HG02870 (cell line): Measurements from ENCODE around the gene CFAP65.

ENCODE experiments used
- ATAC-seq: cut with Tn5 transposase; IDR thresholded peaks from one replicate; pipeline ENCODE4 v1.9.1; 2021; ENCODE audit warnings: mild to moderate bottlenecking, moderate library complexity; ENCODE audit not compliant: unreplicated experiment

The CFAP65 gene

DNA sequence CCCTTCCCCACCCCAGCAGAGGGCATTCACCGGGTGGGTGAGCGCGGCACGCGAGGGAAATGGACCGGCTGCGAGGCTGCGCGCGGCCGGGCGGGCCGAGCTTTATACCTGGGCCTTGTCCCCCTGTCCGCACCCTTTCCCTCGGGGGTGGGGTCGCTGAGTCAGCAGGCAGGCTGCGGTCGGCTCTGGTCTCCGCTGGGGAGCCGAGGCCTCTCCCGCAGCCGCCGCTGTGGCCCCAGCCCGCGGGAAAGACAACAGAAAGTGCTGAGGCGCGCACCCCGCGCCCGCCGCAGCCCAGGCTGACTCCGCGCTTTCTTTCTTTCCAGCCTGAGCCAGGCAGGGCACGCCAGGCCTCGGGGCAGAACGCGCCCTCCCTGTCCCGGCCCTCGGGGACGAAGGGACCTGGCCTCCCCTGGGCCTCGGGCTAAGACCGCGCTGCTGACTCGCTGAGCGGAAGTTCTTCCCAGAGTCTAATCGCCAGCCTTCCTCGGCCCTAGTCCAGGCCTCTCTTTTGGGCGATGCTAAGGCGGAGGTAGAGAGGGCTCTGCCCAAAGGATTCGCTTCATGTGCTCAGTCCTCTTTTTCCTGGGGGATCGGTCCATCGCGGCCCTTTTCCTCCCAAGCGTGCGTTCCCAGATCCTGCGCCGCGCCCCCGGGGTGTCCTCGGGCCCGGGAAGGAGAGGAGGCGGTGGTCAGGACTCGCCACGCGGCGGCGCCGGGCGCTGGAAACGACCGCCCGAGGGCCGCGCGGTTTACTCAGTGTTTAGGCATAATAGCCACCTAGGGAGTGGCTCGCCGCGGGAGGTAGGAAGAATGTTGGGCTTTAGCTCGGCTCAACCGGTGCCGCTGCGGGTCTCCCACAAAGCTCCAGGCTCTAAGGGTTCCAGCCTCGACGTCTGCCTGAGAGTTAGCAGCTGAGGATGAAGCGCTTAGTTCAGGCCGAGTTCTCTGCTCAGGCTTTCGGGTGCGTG is 47.7 kb downstream of the CFAP65 start, which contains the start of gene CRYBA2:
Gene CRYBA2 (minus strand): TSS at position 78 of the 971 bp plus-strand sequence. CDS start 246 bp downstream, outside the sequence.
- no peak for ATAC-seq

DNA sequence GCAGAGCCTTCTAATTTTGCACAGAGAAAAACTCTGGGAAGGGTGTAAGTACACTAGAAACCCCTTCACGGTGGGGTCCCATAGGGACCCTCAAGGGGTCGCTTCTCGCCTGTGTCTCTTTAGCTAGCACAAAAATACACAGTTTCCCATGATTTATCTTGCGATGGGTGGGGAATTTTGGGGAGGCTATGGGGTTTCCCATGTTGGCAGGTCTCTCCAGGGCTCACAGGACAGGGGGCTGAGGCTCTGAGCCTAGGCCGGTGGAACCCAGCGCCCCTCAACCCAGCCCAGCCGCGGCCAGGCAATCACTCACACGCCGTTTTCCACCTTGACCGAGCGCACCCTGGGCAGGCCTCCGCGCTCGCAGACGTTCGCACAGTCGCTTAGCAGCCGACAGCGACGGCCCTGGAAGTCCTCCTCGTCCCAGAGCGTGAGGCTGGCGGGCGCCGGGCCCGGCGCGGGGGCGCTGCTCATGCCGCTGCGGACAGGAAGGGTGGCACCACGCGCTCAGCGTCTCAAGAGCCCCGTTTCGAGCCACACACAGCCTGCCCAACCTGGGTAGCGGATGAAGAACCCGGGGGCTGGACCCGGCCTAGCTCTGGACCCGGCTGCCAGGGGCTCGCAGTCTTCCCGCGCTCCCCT is 48.5 kb downstream of the CFAP65 start:
- ATAC-seq = no peak

DNA sequence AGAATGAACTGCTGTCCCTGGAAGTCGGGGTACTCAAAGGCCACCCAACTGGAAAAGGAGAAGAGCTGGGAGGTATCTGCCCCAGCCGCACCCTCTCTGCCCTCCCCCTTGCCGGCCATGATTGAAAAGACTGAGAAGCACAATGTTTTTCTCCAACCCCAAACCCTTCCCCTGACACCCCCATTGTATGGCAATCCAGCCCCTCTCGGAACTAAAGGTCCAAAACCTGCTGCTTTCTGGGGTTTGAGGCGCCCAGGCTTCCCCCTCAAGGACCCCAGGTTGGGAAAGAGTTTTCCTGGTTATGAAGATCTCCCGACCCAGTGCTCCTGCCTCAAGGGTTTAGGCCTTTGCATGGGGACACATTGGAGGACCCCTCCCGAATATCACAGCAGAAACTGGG is 49.1 kb downstream of the CFAP65 start:
- no peak for ATAC-seq

DNA sequence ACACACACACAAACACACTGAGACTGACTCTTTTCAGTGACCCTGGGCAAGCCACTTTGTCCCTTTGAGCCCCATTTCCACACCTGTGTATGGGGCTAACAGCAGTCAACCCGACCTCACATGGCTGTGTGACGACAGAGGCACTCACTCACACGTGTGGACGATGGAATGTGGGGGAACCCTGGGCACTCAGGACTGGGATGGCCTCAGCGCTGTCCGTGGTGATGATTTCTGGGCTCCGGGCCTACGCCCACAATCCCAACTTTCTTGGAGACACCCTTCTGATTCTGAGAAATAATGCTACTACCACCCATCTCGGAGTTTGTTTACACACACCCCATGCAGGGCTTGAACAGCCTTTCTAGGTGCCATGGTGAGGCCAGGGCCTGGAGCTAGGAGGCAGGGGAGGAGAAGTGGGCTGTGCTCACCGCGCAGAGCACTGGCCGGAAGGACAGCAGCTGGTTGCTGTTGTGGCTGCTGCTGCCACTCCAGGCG is 49.6 kb downstream of the CFAP65 start:
- ATAC-seq = no peak

DNA sequence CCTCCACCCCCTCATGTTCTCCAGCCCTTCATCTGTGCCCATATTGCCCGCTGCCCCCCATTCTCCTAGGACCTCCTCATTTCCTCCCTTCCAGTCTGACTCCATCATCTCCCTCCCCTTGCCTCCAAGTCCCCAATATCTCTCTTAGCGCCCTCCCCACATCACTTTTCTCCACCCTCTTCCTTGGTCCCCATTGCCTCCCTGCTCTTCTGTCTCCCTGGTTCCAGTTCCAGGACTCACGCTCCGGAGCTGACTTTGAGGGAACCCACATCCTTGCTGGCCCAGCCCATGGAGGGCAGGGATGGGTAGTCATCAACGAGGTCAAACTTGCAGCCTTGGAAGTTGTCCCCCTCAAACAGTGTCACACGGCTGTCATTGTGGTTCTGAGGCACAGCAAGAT is 50.7 kb downstream of the CFAP65 start:
- no peak for ATAC-seq

DNA sequence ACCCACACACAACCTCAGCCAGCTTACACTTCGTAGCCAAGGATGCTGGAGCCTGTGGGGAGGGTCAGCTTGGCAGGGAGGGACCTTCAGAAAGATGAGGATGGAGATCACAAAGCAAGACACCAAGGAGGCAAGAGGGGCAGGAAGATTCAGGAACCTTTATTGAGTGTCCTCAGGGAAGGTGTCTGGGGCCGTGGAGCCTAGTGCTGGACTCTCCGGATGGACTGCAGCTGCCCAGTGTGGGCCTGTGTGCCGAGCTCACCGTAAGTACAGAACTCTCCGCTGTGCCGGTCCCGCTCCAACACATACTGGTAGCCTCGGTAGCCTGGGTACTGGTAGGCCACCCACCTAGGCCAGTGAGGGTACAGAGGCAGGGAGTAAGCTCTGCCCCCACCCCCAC is 51.3 kb downstream of the CFAP65 start:
- ATAC-seq = no peak

DNA sequence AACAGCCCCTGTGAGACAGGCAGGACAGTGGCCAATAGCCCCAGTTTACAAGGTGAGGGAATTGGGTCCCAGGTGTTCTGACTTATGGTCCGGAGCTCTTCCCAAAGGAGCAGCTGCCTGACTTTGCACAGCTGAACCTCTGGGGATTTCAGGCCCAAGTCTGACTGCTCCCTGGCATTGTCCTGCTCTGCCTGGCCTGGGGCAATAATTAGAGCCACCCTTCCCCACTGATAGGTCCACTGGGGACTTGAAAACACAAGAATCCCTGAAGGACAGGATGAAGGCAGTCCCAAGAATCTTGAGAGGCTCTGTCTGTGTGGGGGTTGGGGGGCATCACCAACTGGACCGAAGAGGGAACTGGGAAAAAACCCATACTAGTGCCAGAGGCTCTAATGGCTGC is 52.7 kb downstream of the CFAP65 start:
- no peak for ATAC-seq

DNA sequence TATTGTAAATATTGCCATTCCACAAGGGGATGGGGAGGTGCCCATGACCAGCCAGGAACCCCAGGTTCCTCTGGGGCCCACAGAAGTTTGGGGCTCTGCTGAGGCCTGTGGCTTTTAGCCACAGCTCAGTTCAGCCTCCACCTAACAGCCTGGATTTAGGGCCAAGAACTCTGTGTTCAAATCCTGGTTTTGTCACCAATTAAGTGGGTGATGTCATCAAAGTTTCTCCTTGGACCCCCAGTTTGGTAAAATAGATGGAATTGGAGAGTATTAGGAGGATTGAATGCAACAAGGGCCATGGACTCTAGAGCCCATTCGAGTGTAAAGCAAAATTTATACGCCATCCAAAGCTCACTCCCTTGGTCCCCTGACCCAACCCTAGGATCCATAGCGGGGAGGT is 53.2 kb downstream of the CFAP65 start:
- ATAC-seq = no peak

DNA sequence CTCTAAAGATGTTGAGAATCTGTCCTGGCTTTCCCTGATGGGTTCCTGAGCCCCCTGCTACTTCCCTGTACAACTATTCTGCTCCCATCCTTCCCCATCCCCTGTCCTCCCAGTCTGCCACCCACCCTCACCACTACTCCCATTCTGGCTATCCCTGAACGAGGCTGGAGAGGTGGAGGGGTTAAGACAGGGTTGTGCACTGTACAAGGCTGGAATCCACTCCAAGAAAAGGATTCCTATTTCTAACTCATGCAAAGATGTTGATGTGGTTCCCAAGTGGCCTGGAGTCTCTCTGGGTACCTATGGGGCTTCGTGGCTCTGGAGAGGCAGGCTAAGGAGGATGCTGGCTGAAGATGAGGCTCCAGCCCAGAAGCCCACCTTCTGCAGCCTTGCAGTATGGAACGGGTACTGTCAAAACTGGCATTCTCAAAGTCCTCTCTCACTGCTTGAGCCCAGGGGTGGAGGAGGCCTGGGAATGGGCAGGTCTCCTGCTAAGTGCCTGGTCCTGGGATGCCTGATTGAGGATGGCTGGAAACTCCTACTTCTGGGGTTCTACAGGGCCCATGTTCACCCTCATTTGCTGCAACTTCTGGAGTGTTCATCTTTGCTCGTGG is 55.1 kb downstream of the CFAP65 start:
- ATAC-seq = no peak

DNA sequence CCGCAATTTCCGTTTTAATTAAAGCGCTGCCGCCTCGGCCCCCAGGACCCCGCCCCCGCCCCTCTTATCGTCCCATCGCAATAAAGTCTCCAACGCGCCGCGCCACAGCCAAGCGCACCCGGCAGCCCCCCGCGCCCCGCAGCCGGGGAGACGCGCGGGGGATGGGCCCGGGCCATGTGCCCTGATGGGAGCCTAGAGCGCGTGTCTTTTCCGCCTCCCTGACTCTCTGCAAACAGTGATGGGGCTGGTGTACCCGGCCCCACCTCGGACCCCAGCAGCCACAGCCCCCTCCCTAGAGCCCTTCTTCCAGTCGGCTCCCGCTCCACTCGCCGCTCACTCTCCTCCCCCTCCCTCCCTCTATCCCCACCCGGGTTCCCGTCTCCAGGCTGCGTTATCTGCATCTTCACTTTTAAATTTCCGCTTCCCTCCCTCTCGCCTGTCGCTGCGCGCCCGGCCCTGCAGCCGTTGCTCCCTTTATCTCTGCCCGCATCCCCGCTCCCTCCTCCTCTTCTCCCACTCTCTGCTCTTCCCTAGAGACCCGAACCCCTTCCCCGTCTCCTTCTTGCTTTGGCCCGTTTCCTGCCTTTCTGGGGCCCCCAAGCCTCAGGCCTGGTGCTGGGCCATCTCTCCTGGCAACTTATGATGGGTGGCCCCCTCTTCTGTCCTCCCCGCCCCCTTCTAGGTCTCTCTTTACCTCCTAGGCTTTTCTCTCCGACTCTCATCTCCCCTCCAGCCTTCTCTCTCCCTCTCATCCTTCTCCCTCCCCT is 55.8 kb downstream of the CFAP65 start:
- ATAC-seq = no peak

DNA sequence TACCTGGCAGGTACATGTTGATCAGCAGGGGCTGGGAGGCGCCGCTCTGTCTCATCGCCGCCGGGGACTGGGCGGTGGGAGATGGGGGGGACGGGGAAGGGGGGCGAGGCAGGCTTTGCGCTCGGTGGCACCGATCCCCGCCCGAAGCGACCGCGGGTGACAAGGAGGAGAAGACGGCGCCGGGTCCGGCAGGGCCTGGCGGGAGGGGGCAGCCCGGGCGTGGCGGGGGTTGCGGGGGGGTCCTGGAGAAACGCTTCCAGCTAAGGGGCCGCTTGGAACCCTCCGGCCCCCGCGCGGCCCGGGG is 56.3 kb downstream of the CFAP65 start, which contains the start of gene FEV:
Gene FEV (minus strand): TSS at position 164 of the 304 bp plus-strand sequence. CDS start 109 bp downstream, at position 55.
- ATAC-seq = no peak

DNA sequence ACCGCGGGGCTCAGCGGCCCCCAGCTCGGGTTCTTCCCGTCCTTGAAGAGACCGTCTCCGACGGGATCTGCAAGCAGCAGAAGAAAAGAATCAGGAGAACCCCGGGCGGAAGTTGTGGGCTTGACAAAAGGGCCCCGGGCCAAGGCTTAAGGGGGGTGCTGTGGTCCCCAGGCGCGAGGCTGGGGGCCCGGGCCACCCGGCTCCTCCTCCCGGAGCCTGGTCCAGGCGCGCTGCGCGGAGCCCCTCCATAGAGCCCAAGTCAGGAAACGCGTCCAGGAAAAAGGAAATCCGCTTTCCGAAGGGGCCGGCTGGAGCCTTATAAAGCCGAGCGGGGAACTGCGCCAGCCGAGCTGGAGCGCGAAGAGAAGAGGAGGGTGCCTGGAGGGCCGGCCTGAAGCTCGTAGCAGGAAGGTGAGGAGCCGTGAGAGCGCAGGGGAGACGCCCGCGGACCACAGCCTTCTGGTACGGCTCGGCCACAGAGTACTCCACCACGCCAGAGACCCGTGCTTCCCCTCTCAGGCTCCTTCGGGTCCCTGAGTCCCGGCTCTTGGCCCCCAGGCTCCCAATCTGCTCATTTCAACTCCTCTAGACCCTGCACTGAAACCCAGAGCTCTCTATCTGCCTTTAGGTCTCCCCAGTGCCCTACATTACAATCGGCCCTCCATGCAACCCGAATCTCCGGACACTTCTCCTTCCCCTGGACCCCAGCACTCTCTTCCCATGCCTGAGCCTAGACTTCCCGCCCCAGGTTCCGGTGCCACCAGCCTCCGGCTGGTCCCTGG is 56.9 kb downstream of the CFAP65 start:
- ATAC-seq = no peak

DNA sequence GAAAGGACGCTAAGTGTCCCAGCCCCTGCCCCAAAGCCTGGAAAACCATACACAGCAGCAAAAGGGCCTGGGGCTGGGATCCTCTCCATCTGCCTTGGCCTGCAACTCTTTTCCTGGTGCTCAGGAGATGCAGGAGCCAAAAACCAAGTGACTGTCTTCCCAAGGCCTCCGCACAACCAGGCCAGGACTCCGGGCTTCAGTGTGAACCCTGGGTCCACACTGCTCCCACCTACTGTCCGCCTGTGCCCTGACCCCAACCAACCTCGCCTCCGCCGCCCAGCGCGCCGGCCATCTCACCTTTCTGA is 57.4 kb downstream of the CFAP65 start:
- ATAC-seq = no peak

DNA sequence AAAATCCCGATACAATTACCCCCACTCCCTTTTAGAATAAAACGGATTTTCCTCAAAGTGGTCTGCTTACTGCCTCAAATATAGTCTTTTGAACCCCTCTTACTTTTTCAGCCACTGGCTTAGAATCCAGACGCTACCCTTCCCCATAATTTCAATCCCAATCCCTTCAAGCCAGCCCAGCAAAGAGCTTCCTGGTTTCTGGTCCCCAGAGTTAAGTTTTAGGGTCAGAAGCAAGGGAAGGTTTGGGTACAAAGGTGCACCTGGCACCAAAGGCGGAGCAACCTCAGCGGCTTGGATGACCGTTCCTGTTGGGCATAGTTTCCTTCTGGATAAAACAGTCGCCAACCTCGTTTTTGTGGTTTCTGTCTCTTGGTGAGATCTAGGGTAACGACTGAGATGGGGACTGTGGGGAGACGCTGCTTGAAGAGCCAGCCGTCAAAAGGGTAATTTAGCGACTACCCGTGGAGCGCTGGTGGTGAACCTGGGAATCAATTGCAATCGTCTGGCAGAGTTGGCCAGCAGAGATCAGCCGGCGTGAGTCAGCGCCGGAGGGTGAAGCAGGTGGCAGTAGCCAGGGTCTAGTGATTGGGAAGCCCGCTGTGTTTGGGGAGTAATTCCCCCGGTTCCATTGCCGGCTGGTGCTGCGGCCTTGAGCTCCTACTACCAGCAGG is 57.9 kb downstream of the CFAP65 start:
- no peak for ATAC-seq

DNA sequence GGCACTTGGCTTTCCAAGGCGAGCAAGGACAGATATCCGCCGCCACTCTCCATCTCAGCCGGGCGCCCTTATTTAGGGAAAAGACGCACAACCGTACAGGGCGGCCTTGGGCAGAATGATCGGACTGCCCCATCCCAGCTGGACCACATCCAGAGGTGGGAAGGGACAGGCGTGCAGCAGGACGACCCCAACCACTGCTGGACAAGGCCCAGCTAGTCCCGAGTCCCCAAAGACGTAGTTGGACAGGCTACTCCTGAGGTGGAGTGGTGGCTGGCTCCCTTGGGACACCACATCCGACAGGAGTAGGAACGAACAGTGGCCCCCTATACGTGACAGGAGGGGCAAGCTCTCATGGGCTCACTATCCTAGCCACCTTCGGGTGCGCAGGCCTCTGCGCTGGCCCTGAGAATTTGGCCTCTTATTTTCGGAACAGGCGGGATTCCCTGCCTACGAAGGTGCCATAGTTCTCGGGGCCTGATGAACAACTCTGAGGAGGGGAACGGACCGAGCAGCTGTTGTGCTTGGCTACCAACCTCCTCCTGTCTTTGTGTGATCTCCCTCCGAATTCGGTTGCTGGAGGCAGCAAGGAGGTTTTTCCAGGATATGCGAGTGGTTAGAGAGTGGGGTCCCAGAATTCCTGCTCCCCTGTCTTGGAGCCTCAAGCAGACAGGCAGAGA is 58.6 kb downstream of the CFAP65 start:
- ATAC-seq = no peak

DNA sequence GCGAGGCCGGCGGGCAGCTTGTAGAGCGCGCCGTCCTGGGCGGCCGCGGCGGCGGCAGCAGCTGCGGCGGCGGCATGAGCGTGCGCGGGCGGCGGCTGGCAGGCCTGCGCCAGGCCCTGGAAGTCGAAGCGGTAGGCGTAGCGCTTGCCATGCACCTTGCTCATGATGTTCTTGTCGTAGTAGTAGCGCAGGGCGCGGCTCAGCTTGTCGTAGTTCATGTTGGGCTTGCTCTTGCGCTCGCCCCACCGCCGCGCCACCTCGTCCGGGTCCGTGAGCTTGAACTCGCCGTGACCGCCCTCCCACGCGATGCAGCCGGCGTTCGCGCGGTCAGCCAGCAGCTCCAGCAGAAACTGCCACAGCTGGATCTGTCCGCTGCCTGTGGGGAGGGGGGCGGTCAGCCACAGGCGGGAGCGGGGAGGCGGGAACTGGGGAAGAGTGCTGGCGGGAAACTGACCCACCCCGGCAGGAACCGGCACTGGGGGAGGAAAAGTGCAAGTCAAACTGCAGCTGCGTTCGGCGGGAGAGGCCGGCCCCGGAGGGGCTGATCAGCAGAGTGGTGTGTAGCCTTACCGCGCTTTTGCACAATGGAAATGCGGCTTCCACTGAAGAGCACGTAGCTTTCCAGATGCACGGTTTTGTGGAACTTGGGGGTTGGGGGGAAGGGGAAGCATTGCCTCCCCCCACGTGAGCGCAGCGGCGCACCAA is 59.3 kb downstream of the CFAP65 start:
- no peak for ATAC-seq

DNA sequence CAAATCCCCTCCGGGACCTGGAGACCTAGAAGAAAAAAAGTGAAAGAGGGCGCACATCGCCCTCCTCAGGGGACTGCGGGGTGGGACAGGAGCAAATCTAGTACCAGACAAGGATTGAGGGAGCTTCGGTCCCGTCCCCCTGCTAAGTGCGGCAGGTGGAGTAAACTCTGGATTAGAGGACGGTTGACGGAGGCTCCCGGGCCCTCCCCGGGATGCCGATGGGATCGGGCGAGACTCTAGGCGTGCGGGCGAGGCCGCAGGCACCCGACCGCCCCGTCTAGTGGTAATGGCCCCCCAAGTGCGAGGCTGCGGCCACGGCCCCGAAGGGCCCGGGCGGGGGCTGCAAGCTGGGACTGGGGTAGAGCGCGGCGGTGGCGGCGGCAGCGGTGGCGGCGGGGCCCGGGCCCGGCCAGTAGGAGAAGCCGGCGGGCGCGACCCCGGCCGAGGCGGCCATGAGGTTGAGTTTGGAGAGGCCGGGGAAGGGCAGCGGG is 59.9 kb downstream of the CFAP65 start:
- no peak for ATAC-seq

DNA sequence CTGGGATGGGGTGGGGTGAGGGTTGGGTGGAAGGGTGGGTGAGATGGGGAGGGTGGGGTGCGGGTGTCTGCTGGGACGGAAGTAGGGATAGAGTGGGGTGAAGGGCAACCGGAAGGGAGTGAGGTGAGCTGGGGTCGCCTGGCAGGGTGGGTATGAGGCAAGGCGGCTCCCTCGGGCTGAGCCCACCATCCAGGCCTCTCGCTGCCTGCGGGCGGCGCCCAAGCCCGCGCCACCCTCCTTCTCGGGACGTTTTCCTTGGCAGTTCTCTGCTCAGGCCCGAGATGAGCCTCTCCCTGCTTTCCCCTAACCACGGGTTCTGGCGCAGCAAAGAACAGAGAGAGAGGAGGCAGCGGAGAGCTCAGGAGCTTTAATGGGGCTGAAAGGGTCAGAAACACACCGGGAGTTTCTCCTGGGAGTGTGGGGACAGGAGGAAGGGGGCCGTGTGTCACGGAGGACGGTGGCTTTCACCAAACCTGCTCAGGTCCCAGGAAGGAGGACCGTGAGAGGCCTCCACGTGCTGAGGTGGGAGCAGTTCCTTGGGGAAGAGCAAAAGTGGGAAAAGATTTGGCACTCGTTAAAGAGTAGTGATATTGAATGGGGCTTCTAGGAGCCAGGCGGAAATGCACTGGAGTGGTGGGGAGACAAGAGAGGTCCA is 60.5 kb downstream of the CFAP65 start:
- no peak for ATAC-seq
